Stimulated activated CD4-positive, alpha-beta T cell treated with anti-CD3 and anti-CD28 coated beads, Interleukin-1b, Interleukin-23, amount 100 ng/mL, for 24 hours (primary cell): ENCODE measurements around the gene SETX.

Experiments
- DNase-seq, 4 experiments: peaks; one replicate each; pipeline ENCODE4 v3.0.0-alpha.2; 2020; ENCODE audit warnings: low read depth in 4 of 4, low spot score in 1 of 4

Gene SETX

DNA sequence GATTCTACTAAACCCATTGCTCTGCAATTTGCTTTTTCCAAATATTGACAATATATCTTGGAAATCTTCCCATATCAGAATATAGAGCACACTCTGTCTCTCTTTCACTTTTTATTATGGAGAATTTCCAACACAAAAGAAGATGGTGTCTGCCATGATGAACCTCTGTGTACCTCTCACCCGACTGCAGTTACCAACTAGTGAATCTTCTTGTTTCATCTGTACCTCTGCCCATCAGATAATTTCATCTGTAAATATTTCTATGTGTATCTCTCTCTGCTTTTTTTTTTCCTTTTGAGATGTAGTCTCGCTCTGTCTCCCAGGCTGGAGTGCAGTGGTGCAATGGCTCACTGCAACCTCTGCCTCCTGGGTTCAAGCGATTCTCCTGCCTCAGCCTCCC is 130.1 kb downstream of the SETX start:
- DNase-seq: no peak

DNA sequence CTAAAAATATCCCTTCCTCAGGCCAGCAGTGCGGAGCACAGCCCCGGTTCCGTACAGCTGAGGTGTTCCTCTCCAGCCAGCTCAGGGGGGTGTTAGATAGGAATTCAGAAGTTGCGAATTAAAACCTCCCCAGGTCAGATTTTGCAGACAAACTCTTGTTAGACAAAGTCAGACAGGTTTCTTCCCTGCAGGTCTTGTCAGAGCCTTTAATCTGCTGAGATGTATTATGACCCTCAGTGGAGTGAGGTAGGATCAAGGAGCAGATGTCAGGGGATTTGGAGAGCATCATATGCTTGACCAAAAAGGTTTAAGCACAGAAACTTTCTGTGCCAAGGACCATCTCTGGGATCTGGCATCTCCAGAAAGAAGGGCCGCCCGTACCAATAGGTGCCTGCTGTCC is 132.8 kb downstream of the SETX start:
- no peak for DNase-seq

DNA sequence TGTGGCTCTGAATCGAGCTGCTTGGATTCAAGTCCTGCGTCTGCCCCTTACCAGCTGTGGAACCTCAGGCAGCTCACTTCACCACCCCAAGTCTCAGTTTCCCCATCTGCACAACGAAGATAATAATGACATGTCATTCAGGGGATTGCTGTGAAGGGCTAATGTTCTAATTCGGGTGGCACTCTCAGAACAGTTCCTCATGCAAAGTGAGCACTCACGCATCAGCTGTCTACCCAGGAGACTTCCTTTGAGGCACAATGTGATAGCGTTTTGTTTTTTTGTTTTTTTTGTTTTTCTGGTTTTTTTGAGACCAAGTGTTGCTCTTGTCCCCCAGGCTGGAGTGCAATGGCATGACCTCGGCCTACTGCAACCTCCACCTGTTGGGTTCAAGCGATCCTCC is 136.6 kb downstream of the SETX start:
- no peak for DNase-seq

DNA sequence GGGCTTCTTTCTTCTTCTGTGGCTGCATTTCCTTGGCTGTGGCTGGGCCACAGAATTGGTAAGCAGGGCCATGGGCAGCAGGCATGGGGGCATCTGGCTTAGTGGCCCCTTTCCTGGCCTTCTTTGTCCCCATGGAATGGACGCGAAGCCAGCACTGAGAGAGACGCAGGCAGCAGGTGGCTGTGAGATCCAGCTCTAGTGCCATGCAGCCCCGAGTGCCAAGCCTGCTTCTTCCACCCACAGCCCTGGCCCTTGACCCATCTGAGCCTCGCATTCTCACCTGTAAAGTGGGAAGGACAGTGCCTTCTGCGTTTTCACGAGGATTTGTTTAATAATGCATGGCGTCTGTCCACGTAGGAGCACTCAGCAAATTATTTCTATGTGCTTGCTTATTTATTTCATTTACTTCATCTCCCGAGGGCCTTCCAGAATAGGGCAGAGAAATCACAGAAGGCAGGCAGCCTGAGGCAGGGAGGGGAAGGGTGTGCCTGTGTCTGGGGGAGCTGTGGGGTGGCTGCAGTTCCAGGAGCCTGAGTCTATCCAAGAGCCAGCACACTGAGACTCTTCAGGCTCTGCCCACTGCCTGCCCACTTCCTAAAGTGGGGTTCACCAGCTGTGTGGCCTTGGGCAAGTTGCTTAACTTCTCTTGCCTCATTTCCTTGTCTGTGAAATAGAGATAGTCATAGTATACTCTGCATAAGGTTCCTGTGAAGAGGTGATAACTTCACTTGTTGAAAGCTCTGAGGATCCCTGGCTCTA is 137.7 kb downstream of the SETX start:
- DNase-seq: no peak

DNA sequence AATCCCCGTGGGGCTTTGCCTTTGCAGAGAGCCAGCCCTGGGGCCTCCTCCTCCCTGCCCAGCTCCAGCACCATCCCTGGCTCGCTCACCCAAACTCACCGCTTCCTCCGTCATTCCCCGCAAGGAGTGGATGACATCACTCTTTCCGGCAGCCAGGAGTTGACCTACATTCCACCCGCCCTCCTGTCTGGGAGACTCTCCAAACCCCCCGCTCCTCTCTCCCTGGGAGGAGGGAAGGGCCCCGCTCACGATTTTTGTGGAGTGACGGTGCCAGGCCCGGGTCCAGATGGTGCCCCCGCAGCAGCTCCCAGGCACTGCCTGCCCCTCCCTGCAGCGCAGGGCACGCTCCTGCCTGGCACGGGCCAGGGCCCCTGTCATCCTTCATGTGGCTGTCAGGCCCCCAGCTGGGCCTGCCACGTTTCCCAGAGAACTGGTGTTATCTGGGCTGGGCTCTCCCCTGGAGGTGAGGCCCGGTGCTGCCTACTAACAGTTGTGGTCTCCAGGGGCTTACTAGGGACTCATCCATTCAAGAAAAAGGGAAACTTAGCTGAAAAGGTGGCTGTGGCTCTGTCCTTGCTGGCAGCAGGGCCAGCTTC is 140.7 kb downstream of the SETX start:
- no peak for DNase-seq

DNA sequence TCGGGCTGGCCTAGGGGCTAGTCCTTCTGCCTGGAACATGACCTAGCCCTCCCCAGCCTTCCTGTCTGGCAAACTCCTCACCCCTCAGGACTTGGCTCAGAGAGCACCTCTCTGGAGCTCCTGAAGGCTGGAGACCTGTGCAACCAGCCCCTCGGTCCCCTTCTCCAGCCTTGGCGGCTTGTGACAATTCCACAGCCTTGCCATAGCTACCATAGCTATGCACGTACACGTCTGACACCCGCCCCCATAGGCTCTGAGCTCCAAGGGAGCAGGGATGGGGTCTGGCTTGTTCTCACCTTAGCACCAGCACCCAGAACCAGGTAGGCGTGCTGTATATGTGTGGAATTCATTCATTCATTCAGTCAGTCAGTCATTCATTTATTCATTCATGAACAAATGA is 143.2 kb downstream of the SETX start:
- no peak for DNase-seq
